ENCODE measurements around the gene COPS7A.

COPS7A gene

DNA sequence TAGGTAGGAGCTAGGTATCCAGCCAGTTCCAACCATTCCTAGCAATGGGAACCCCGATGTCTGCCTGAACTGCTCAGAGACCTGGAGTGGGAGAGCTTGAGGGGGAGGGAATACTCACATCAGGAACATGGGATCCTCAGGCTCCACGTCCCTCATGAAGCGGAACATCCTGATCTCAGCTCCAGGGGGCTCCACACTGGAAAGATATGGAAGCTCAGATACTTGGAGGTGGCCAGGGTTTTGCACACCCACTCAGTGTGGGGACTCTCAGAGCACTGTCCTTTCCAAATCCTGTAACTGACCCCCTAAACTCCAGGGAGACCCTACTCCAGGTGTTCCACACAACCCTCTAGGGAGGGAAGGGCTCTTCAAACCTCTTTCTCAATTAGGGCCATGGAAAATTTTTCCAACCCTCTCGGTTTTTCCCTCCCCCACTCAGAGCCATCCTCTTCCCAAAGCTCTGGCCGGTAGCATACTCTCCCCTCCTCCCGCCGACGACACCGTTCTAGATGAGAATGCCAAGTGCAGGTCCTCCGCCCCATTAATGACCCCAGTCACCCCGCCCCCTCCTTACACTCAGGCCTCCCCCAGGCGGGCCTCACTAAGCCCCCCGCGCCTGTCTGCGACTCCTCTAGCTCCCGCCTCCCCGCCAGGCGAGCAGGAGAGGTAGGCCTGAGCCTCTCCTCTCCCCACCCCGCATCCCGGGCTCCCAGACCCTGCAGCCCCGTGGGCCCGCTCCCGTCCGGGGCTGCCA lies 28.5 kb downstream of the COPS7A start:
- peak; percentile 42 for DNase-seq

- peak; percentile 97 for DNase-seq
Observed at GRCh38 chr12:6752921-6753771, 29.3 kb downstream of the COPS7A start, which contains the start of gene MLF2. Gene MLF2 (minus strand): TSS chr12:6753141. CDS start chr12:6752334, 807 bp downstream.

GRCh38 chr12:6753772-6754356 lies 30.0 kb downstream of the COPS7A start:
- DNase-seq, result no peak

- no peak for DNase-seq
Observed at GRCh38 chr12:6754411-6754810, 30.6 kb downstream of the COPS7A start.

DNA sequence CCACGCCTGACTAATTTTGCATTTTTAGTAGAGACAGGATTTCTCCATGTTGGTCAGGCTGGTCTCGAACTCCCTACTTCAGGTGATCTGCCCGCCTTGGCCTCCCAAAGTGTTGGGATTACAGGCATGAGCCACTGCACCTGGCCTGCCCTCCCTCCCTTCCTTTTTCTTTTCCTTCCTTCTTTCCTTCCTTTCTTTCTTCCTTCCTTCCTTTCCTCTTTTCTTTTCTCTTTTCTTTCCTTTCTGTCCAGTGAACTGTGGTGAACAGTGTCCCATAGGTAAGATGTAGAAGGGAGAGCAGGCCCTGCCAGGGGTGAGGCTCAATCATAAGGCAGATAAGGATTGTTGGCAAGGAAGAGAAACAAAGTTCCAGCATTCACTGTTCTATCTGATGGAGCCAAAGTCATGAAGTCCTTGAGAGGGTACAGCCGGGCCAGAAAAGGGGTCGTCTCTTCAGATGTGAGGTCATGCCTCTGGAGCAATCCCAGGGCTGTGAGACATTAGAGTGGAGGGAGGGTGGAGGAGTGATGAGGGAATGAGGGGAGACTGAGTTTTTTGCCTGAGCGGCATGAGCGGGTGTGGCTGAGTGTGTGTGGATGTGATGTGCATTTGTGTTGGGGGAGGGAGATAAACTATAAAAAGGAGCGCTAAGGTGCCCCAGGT lies 33.3 kb downstream of the COPS7A start:
- DNase-seq, result no peak

DNA sequence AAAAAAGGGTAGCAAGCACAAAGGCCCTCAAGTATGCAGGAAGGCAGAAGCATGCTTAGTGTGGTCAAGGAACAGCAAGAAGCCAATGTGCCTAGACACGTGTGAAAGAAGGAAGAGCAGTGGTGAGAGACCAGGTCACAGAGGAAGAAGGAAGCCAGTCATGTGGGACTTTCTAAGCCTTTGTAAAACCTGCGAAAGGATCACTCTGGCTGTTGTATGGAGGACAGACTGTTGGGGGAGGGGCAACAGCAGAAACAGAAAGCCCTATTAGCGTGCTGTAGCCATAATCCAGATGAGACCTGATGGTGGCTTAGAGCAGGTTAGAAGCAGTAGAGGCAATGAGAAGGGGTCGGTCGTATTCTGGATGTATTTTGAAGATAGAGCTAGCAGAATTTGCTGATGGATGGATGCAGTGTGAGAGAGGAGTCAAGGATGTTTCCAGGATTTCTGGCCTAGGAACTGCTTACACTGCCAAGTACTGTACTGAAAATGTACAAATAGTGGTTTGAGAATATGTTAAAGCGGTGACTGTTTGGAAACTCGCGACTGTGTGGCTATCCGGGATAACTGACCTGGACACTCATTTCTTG lies 34.8 kb downstream of the COPS7A start:
- DNase-seq, result no peak

GRCh38 chr12:6759741-6760140 lies 35.9 kb downstream of the COPS7A start:
- no peak for DNase-seq

DNA sequence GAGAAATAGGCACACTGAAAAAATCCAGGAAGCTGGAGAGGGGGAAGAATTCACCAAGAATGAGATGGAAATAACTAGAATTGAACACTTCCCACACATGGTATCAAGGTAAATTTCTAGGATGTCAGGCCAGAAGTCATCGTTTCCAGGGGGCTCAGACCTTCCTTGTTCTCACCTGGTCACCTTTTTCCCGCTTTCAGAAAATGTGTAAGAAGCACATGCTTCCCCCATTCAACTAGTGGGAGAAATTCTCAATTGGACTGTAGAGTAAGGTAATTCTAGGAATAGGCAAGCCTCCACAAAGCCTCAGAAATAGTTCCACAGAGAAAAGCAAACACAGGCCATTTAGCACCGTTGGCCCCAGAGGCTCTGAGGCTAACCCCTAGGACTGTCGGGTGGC lies 39.5 kb downstream of the COPS7A start:
- DNase-seq, result no peak

- peak; percentile 42 for DNase-seq
Observed at GRCh38 chr12:6764011-6764828, 40.4 kb downstream of the COPS7A start.

- DNase-seq, result no peak
Observed at GRCh38 chr12:6765048-6765633, 41.3 kb downstream of the COPS7A start.

GRCh38 chr12:6765634-6766581 lies 42.1 kb downstream of the COPS7A start, which contains the start of gene PTMS:
Gene PTMS (plus strand): TSS chr12:6766363. CDS start chr12:6766706, 343 bp downstream.
- no peak for DNase-seq

DNA sequence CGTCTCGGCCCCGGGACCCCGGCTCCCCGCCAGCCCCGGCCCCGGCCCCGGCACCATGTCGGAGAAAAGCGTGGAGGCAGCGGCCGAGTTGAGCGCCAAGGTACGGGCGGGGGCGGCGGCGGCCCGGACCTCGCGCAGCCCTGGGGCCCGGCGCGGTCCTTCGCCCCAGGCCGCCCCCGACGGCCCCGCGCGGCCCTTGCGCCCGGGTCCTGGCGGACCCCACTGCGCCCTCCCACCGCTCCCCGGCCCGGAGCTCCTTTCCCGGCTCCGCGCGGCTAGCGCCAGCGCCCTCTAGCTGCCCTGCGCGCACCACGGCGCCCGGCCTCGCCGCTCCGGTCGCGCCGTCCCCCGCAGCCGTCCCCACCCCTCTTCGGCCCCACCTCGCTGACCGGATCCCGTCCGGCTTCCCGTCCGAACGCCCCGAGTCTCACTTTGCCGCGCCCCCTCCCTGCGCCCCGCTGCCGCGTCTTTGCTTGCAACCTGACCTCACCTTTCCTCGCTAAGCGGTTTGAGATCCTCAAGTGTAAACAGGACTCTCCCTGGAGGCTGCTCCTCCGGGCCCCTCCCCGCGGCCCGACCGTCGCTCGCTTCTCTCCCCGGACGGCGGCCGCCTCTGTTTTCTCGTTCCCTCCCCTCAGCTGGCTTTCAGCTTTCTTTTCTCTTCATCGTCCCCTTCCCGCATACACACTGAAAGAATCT lies 43.0 kb downstream of the COPS7A start:
- DNase-seq, result peak; percentile 56

DNA sequence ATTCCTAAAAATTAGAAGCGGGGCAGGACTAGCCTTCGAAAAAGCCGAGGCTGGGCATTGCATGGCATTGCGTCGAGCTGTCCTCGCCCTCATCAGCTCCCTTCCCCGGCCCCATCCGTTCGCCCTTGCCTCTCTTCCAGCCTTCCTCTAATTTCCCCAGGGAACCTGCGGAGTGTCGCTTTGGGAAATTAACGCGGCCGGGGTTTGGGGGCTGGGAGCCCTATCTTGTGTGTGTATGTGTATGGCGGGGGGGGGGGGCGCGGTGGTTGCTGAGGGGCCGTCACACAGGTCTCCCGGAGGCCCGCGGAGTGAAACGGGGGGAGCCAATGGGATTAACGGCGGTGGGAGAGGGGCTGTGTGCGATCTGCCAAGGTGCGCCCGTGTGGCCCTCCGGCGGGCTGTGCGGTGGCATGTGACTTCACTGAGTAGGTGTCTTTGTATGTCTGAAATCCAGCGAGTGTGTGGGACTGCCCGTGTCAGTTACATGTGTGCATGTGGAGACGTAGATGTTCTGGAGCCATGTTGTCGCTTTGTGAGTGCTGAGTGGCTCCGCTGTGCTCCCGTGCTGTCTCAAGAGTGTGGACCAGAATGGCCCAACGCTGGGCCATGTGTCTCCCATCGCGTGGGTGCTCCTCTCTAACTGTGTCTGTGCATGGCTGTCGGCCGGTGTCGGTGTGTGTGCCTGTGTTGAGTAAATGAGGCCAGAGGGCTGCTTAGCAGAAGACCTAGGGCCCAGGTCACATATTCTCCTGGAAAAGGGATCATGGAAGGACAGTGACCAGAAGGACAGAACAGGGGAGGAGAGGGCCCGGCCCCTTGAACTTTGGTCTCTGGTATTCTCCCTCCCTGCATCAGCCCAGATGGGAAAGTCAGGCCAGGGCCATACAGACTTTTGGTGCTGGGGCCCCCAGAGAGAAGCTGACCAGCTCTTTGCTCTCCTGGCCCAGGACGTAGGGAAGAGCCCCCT lies 43.8 kb downstream of the COPS7A start:
- DNase-seq, result no peak

DNA sequence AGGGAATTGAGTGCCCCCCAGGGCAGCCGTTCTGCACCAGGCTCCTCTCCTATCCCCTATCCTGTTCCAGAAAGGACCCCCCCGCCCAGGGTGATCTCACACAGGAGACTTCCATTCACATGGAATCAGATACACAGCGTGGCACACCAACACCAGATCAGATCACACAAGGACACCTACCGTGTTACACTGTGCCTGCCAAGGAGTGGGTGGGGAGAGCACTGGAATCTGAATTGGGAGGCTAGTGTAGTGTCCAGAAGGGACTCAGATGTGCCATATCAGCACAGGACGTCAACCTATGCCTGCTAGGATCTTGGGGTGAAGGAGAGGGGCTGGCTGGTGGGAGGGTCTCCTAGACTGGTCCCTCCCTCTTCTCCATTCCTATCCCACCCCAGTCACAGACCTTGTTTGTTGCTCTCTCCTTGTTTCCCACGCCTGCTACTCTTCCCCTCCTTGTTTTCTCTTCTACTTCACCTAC lies 44.6 kb downstream of the COPS7A start:
- DNase-seq, result no peak

DNA sequence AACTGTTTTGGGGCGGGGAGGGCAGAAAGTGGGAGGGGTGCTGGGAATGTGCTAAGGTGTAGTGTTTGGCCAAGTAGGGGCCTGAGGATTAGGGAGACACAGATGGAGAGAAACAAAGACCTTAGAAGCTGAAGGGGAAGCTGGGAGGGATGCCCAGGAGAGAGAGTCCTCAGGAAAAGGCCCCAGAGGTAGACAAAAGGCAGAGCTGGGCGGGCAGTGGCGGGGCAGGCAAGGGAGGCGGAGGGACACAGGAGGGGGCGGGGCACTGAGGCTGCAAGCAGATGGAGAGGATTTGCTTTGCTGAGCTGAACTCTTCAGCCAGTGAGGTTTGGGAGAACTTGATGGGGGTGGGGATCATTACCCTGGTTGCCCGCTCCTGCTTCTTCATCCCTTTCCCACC lies 45.1 kb downstream of the COPS7A start:
- no peak for DNase-seq

GRCh38 chr12:6769666-6770065 lies 45.8 kb downstream of the COPS7A start:
- no peak for DNase-seq

DNA sequence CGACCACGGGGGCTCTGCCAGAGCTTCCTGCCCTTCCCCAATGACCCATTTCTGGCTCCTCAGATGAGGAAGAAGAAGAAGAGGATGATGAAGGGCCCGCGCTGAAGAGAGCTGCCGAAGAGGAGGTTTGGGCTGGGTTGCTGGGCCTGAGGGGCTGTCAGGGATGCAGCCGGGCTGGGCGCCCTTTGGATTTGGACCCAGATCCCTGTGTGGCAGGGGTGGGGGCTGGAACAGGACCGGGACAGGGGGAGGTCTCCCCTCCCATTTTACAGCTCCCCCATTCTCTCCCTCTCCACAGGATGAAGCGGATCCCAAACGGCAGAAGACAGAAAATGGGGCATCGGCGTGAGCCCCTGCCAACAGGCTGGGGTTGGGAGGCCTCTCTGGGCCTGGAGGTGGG lies 46.2 kb downstream of the COPS7A start:
- no peak for DNase-seq

DNA sequence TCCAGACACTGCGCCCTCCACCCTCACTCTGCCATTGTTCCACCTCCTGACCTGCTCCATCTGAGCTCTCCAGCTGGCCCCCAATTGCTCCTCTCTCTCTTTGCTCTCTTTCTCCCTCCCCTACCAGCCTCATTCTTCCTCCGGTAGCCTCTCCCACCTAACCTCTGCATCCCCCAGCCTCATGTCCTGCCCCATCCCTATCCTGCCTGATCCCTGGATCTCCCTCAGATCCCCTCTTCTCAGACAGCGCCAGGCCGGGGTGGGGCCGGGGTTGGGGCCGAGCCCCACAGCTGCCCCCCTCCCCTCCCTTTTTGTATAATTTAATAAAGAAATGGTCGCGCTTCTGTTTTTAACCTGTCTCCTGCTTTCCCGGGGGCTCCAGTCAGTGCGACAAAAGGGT lies 46.8 kb downstream of the COPS7A start:
- DNase-seq, result no peak
